ENCODE data around the gene GALNT16.

Gene GALNT16

GRCh38 chr14:69324341-69324931 is 64.5 kb downstream of the GALNT16 start:
- no peak for TF ChIP-seq GATA2 (IDR thresholded peaks at IDR 0.05; ENCODE audit: low read depth, low read length)
- TF ChIP-seq GATA3 (IDR thresholded peaks at IDR 0.05; ENCODE audit: low read depth, low read length) = no peak

GRCh38 chr14:69325086-69325485 is 65.1 kb downstream of the GALNT16 start:
- TF ChIP-seq GATA3 (IDR thresholded peaks at IDR 0.05; ENCODE audit: low read depth, low read length) = no peak
- no peak for TF ChIP-seq GATA2 (IDR thresholded peaks at IDR 0.05; ENCODE audit: low read depth, low read length)

GRCh38 chr14:69325646-69326265 is 65.8 kb downstream of the GALNT16 start:
- TF ChIP-seq GATA2 (IDR thresholded peaks at IDR 0.05; ENCODE audit: low read depth, low read length) = no peak
- TF ChIP-seq GATA3 (IDR thresholded peaks at IDR 0.05; ENCODE audit: low read depth, low read length) = no peak

GRCh38 chr14:69326611-69327010 is 66.7 kb downstream of the GALNT16 start:
- TF ChIP-seq GATA3 (IDR thresholded peaks at IDR 0.05; ENCODE audit: low read depth, low read length) (no peak), GATA2 (IDR thresholded peaks at IDR 0.05; ENCODE audit: low read depth, low read length) (no peak)

- no peak for TF ChIP-seq GATA3 (IDR thresholded peaks at IDR 0.05; ENCODE audit: low read depth, low read length)
- TF ChIP-seq GATA2 (IDR thresholded peaks at IDR 0.05; ENCODE audit: low read depth, low read length) = no peak
These were observed 67.5 kb downstream of the GALNT16 start for GRCh38 chr14:69327507-69327906.

GRCh38 chr14:69328317-69328716 is 68.4 kb downstream of the GALNT16 start:
- no peak for TF ChIP-seq GATA2 (IDR thresholded peaks at IDR 0.05; ENCODE audit: low read depth, low read length)

GRCh38 chr14:69328765-69329164 is 68.8 kb downstream of the GALNT16 start:
- TF ChIP-seq GATA2 (IDR thresholded peaks at IDR 0.05; ENCODE audit: low read depth, low read length) = no peak
- TF ChIP-seq GATA3 (IDR thresholded peaks at IDR 0.05; ENCODE audit: low read depth, low read length) = no peak

GRCh38 chr14:69331206-69331605 is 71.2 kb downstream of the GALNT16 start:
- TF ChIP-seq GATA2 (IDR thresholded peaks at IDR 0.05; ENCODE audit: low read depth, low read length) (no peak), GATA3 (IDR thresholded peaks at IDR 0.05; ENCODE audit: low read depth, low read length) (no peak)

- TF ChIP-seq GATA2 (IDR thresholded peaks at IDR 0.05; ENCODE audit: low read depth, low read length) (no peak), GATA3 (IDR thresholded peaks at IDR 0.05; ENCODE audit: low read depth, low read length) (no peak)
These were observed 72.9 kb downstream of the GALNT16 start for GRCh38 chr14:69332782-69333395.

GRCh38 chr14:69333791-69334337 is 73.9 kb downstream of the GALNT16 start:
- TF ChIP-seq GATA2 (IDR thresholded peaks at IDR 0.05; ENCODE audit: low read depth, low read length) (no peak), GATA3 (IDR thresholded peaks at IDR 0.05; ENCODE audit: low read depth, low read length) (no peak)

GRCh38 chr14:69334576-69334975 is 74.6 kb downstream of the GALNT16 start:
- TF ChIP-seq GATA3 (IDR thresholded peaks at IDR 0.05; ENCODE audit: low read depth, low read length) (no peak), GATA2 (IDR thresholded peaks at IDR 0.05; ENCODE audit: low read depth, low read length) (no peak)

- TF ChIP-seq GATA3 (IDR thresholded peaks at IDR 0.05; ENCODE audit: low read depth, low read length) = no peak
- no peak for TF ChIP-seq GATA2 (IDR thresholded peaks at IDR 0.05; ENCODE audit: low read depth, low read length)
These were observed 75.4 kb downstream of the GALNT16 start for GRCh38 chr14:69335371-69335771.

- TF ChIP-seq GATA3 (IDR thresholded peaks at IDR 0.05; ENCODE audit: low read depth, low read length) = no peak
- TF ChIP-seq GATA2 (IDR thresholded peaks at IDR 0.05; ENCODE audit: low read depth, low read length) = no peak
These were observed 78.0 kb downstream of the GALNT16 start for GRCh38 chr14:69337984-69338383.

- no peak for TF ChIP-seq GATA3 (IDR thresholded peaks at IDR 0.05; ENCODE audit: low read depth, low read length)
- no peak for TF ChIP-seq GATA2 (IDR thresholded peaks at IDR 0.05; ENCODE audit: low read depth, low read length)
These were observed 79.5 kb downstream of the GALNT16 start for GRCh38 chr14:69339426-69339825.
